ENCODE data around the gene STRIP1. TPM values are rescaled to one million over a fixed set of nuclear protein-coding genes. Genes with fewer than 3 reads are reported as not detected.

The STRIP1 gene
- total and polyA plus RNA-seq, 4 donors = 8.3 to 45.9 (median 27.3) TPM

DNA sequence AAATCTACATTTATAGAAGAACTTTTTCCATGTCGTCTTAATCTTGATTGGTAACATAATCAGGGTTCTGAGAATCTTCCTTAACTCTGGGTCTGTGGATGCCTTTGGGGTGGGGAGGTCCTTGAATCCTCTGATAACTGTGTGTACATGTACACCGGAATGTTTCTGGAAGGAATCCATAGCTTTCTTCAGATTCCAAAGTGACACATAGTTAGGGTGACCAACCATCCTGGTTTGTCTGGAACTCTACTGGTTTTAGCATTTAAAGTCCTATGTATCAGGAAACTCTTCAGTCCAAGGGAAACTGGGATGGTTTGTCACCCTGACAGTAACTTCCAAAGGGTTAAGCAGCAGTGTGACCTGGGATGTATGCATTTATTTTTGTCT lies 16.8 kb downstream of the STRIP1 start:
- ATAC-seq (ENCODE audit: low FRiP score) = no peak
- peaks cover 12 to 23% of the 10 kb centered on the region in 2 donors for H3K36me3 ChIP-seq (ENCODE audit: control insufficient read depth in 1 of 2, insufficient read depth in 2 of 2, low read length in 1 of 2)
- H3K27me3 ChIP-seq (ENCODE audit: control insufficient read depth in 1 of 2, insufficient read depth in 2 of 2, low read length in 1 of 2) = no peaks in the 10 kb centered on the region
- no peak for DNase-seq
- intact Hi-C loops (cut with DNase I) = no loop called here
- no peak overlapping the region for H3K4me3 ChIP-seq (ENCODE audit: low read length in 2 of 2)
- WGBS, 2 donors = 54 to 58% methylated on average over 2 of the region's 2 CpGs
- H3K27ac ChIP-seq (ENCODE audit: low read depth in 1 of 2, low read length in 2 of 2) = no peak overlapping the region
- H3K4me1 ChIP-seq (ENCODE audit: control insufficient read depth in 1 of 2, insufficient read depth in 2 of 2, low read length in 2 of 2) = no peaks in the 10 kb centered on the region
- no peaks in the 10 kb centered on the region for H3K9me3 ChIP-seq (ENCODE audit: control insufficient read depth, low read length)

DNA sequence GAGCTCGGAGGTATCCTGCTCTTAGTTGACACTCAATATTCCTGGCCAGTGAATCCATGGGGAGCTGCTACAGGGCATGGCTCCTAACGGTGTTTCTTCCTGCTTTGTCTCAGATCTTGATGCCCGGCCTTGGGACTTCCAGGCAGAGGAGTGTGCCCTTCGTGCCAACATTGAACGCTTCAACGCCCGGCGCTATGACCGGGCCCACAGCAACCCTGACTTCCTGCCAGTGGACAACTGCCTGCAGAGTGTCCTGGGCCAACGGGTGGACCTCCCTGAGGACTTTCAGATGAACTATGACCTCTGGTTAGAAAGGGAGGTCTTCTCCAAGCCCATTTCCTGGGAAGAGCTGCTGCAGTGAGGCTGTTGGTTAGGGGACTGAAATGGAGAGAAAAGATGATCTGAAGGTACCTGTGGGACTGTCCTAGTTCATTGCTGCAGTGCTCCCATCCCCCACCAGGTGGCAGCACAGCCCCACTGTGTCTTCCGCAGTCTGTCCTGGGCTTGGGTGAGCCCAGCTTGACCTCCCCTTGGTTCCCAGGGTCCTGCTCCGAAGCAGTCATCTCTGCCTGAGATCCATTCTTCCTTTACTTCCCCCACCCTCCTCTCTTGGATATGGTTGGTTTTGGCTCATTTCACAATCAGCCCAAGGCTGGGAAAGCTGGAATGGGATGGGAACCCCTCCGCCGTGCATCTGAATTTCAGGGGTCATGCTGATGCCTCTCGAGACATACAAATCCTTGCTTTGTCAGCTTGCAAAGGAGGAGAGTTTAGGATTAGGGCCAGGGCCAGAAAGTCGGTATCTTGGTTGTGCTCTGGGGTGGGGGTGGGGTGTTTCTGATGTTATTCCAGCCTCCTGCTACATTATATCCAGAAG lies 19.4 kb downstream of the STRIP1 start:
- Histone ChIP-seq H3K27me3 (ENCODE audit: control insufficient read depth in 1 of 2, insufficient read depth in 2 of 2, low read length in 1 of 2) (no peaks in the 10 kb centered on the region), H3K36me3 (ENCODE audit: control insufficient read depth in 1 of 2, insufficient read depth in 2 of 2, low read length in 1 of 2) (peaks cover 7 to 24% of the 10 kb centered on the region in 2 donors), H3K4me1 (ENCODE audit: control insufficient read depth in 1 of 2, insufficient read depth in 2 of 2, low read length in 2 of 2) (no peaks in the 10 kb centered on the region), H3K9me3 (ENCODE audit: control insufficient read depth, low read length) (no peaks in the 10 kb centered on the region), H3K4me3 (ENCODE audit: low read length in 2 of 2) (no peak overlapping the region), H3K27ac (ENCODE audit: low read depth in 1 of 2, low read length in 2 of 2) (no peak overlapping the region)
- intact Hi-C loops (cut with DNase I) = loop anchor here (2.0 kb wide), 2 partner anchors 53 to 55 kb away; no protein-coding TSS in a partner anchor
- DNase-seq (peak; percentile 70 to 91), ATAC-seq (ENCODE audit: low FRiP score) (peak; percentile 80)
- 50 to 54% methylated on average over 16 of the region's 16 CpGs for WGBS, 2 donors

DNA sequence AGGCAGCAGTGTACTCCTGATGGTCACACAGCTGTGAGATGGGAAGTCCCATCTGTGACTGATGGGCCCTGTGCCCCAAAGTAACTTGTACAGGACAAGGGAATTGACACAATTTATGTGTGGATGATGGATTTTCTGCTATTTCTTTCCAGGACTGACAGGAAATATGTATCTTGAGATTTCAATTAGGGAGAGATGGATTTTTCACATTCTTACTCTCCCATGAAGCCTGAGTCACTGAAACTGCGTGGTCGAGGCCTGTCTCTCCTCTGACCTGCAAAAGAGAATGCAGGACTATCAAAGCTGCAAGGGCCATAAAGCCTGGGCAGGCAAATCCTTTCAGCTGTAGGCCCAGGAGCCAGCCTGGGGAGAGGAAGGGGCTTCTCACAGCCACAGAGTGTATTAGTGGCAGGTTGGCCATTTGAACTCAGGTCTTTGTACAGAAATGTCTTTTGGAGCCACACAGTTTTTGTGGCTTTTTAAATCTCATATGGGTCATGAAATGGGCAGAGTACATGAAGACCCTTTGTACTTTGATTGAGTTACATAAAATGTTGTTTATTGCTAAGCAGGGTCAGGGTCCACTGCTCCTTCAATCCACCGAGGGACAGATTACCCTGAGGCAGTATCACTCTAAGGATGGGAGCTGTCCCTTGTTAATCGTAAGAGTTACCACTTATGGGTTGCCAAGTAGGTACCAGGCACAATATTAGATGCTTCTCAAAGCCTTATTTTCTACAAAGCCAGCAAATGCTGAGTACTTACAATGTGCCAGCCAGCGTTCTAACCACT lies 21.3 kb downstream of the STRIP1 start:
- 82 to 83% methylated on average over 5 of the region's 5 CpGs for WGBS, 2 donors
- intact Hi-C loops (cut with DNase I) = loop anchor here (2.0 kb wide), 2 partner anchors 51 to 53 kb away; no protein-coding TSS in a partner anchor

DNA sequence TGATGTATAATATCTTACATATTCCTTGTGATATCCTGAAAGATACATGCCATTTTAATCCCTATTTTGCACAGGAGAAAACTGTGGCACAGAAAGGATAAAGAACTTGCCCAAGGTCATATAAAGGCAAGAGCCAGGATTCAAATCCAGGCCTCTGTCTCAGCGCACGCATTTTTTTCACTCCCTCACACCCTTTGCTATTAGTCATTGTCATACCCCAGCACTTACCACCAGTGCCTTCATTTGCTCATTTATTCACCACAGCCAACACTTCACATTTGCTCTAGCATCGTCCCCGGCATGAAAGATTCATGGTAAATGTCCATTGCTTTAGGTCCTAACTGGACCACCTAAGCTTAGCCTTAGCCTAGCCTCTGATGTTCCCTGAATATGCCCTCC lies 21.9 kb downstream of the STRIP1 start:
- intact Hi-C loops (cut with DNase I) = no loop called here
- Histone ChIP-seq H3K4me1 (ENCODE audit: control insufficient read depth in 1 of 2, insufficient read depth in 2 of 2, low read length in 2 of 2) (no peaks in the 10 kb centered on the region), H3K36me3 (ENCODE audit: control insufficient read depth in 1 of 2, insufficient read depth in 2 of 2, low read length in 1 of 2) (peaks cover 7 to 19% of the 10 kb centered on the region in 2 donors), H3K27ac (ENCODE audit: low read depth in 1 of 2, low read length in 2 of 2) (no peak overlapping the region), H3K9me3 (ENCODE audit: control insufficient read depth, low read length) (no peaks in the 10 kb centered on the region), H3K4me3 (ENCODE audit: low read length in 2 of 2) (no peak overlapping the region), H3K27me3 (ENCODE audit: control insufficient read depth in 1 of 2, insufficient read depth in 2 of 2, low read length in 1 of 2) (no peaks in the 10 kb centered on the region)
- no peak for ATAC-seq (ENCODE audit: low FRiP score)
- no peak for DNase-seq
- WGBS, 2 donors = 87 to 90% methylated on average over 4 of the region's 4 CpGs

More for the DNA sequence above, 21.3 kb downstream of the STRIP1 start:
- Histone ChIP-seq H3K4me3 (ENCODE audit: low read length in 2 of 2) (no peak overlapping the region), H3K27me3 (ENCODE audit: control insufficient read depth in 1 of 2, insufficient read depth in 2 of 2, low read length in 1 of 2) (no peaks in the 10 kb centered on the region), H3K27ac (ENCODE audit: low read depth in 1 of 2, low read length in 2 of 2) (no peak overlapping the region), H3K36me3 (ENCODE audit: control insufficient read depth in 1 of 2, insufficient read depth in 2 of 2, low read length in 1 of 2) (peaks cover 7 to 19% of the 10 kb centered on the region in 2 donors), H3K9me3 (ENCODE audit: control insufficient read depth, low read length) (no peaks in the 10 kb centered on the region), H3K4me1 (ENCODE audit: control insufficient read depth in 1 of 2, insufficient read depth in 2 of 2, low read length in 2 of 2) (no peaks in the 10 kb centered on the region)
- ATAC-seq (ENCODE audit: low FRiP score) (no peak), DNase-seq (peak in 1 of 2 donors; percentile 38)

DNA sequence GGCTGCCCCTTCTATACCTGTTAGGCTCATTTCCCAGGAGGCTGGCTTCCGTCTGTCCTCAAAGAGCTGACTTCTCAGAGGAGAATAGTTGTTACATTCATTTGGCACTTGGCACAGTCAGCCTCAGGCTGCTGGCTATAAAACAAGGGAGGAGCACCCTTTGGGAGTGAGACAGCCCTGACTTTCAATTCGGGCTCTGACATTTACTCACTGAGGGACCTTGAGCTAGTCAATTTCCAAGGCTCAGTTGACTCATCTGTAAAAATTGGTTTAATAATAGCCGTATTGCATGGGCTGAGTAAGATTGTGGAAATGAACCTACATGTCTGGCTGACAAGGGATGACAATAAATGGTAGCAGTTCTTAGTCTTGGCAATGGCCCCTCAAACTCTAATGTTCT lies 22.4 kb downstream of the STRIP1 start:
- intact Hi-C loops (cut with DNase I) = no loop called here
- 59% methylated on average over 3 of the region's 3 CpGs for WGBS, 2 donors
- DNase-seq (peak in 1 of 2 donors; percentile 35), ATAC-seq (ENCODE audit: low FRiP score) (no peak)
- H3K27me3 ChIP-seq (ENCODE audit: control insufficient read depth in 1 of 2, insufficient read depth in 2 of 2, low read length in 1 of 2) = no peaks in the 10 kb centered on the region
- no peaks in the 10 kb centered on the region for H3K9me3 ChIP-seq (ENCODE audit: control insufficient read depth, low read length)
- H3K36me3 ChIP-seq (ENCODE audit: control insufficient read depth in 1 of 2, insufficient read depth in 2 of 2, low read length in 1 of 2) = peaks cover 7 to 17% of the 10 kb centered on the region in 2 donors
- H3K4me1 ChIP-seq (ENCODE audit: control insufficient read depth in 1 of 2, insufficient read depth in 2 of 2, low read length in 2 of 2) = no peaks in the 10 kb centered on the region
- no peak overlapping the region for H3K4me3 ChIP-seq (ENCODE audit: low read length in 2 of 2)
- H3K27ac ChIP-seq (ENCODE audit: low read depth in 1 of 2, low read length in 2 of 2) = no peak overlapping the region

DNA sequence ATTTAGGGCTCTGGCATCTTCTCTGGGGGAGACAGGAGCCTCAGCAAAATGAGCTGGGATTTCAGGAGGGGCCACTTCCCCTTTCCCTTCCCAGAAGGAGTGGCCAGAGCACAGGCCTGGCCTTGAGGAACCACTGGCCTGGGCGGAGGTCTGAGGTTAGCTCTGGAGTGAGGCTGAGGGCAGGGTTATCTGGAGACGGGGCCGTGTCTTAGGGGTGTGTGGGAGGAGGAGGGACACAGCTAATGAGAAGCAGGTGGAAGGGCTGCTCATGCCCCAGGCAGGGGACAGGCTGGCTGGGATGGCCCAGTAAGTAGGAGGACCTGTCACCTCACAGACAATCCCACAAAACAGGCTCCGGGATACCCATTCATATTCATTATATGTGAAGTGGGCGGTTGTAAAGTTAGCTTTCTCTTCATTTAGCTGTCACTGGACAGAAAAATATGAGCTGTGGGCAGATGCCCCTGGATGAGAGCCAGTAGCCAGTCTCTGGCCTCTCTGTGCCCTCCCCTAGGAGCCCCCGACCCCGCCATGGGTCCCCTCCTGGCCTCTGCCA lies 23.6 kb downstream of the STRIP1 start:
- Histone ChIP-seq H3K27ac (ENCODE audit: low read depth in 1 of 2, low read length in 2 of 2) (no peak overlapping the region), H3K4me1 (ENCODE audit: control insufficient read depth in 1 of 2, insufficient read depth in 2 of 2, low read length in 2 of 2) (no peaks in the 10 kb centered on the region), H3K36me3 (ENCODE audit: control insufficient read depth in 1 of 2, insufficient read depth in 2 of 2, low read length in 1 of 2) (peaks cover 4 to 14% of the 10 kb centered on the region in 2 donors), H3K9me3 (ENCODE audit: control insufficient read depth, low read length) (no peaks in the 10 kb centered on the region), H3K4me3 (ENCODE audit: low read length in 2 of 2) (no peak overlapping the region), H3K27me3 (ENCODE audit: control insufficient read depth in 1 of 2, insufficient read depth in 2 of 2, low read length in 1 of 2) (no peaks in the 10 kb centered on the region)
- DNase-seq (peak; percentile 65 to 67), ATAC-seq (ENCODE audit: low FRiP score) (no peak)
- intact Hi-C loops (cut with DNase I) = no loop called here
- 71 to 76% methylated on average over 7 of the region's 7 CpGs for WGBS, 2 donors

DNA sequence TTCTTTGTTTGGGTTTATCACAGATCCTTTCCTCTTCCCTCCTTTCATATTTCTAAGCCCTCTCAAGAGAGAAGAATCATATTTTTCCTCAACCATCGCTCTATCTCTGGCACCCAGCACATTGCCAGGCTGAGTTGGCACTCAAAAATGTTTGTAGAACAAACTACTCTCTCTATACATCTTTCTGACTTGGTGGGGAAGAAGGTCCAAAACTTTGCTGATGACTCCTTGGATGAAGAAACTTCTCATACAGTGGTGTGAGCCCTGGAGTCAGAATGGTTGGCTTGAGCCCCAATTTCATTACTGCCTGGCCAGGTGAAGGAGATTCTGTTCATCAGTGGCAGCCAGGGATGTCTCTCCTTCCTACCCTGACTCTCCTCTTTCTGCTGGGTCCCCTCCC lies 24.2 kb downstream of the STRIP1 start:
- intact Hi-C loops (cut with DNase I) = no loop called here
- Histone ChIP-seq H3K4me3 (ENCODE audit: low read length in 2 of 2) (no peak overlapping the region), H3K27me3 (ENCODE audit: control insufficient read depth in 1 of 2, insufficient read depth in 2 of 2, low read length in 1 of 2) (no peaks in the 10 kb centered on the region), H3K36me3 (ENCODE audit: control insufficient read depth in 1 of 2, insufficient read depth in 2 of 2, low read length in 1 of 2) (peaks cover 4 to 11% of the 10 kb centered on the region in 2 donors), H3K4me1 (ENCODE audit: control insufficient read depth in 1 of 2, insufficient read depth in 2 of 2, low read length in 2 of 2) (no peaks in the 10 kb centered on the region), H3K9me3 (ENCODE audit: control insufficient read depth, low read length) (no peaks in the 10 kb centered on the region), H3K27ac (ENCODE audit: low read depth in 1 of 2, low read length in 2 of 2) (no peak overlapping the region)
- WGBS, 2 donors = 28 to 39% methylated on average over 1 of the region's 1 CpG
- no peak for DNase-seq
- no peak for ATAC-seq (ENCODE audit: low FRiP score)

DNA sequence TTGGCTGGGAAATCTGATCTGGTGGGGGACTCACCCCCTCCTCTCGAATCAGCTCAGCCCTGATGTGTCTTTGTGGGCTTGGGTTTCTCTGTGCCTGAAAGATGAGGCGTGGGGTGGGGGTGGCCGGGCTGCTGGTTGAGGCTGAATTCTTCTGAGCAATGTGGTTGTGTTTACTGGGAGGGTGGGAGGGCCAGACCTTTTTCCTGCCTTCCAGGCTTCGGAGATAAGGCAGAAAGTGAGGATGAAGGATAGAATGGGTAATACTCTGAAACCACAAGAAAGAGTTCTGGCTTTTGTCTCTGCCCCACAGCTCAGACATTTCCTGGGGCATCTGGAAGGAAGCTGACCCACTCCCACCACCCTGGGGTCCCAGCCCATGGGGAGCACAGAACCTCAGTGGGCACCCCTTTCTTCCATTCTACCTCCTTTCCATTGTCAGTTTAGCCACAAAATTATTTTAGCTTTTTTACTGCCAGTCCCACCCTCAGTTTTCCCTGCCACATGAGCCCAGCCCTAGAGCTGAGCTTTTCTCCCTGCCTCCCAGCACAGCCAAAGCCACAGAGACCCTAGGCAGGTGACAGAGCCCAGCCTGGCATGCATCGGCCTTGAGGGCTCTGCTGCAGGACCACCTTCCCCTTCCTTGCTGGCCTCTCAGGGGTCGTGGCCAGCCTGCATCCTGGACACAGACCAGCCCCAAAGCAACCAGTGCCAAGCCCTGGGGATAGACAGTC lies 24.9 kb downstream of the STRIP1 start:
- Histone ChIP-seq H3K27ac (ENCODE audit: low read depth in 1 of 2, low read length in 2 of 2) (no peak overlapping the region), H3K9me3 (ENCODE audit: control insufficient read depth, low read length) (no peaks in the 10 kb centered on the region), H3K27me3 (ENCODE audit: control insufficient read depth in 1 of 2, insufficient read depth in 2 of 2, low read length in 1 of 2) (no peaks in the 10 kb centered on the region), H3K36me3 (ENCODE audit: control insufficient read depth in 1 of 2, insufficient read depth in 2 of 2, low read length in 1 of 2) (peaks cover 4 to 9% of the 10 kb centered on the region in 2 donors), H3K4me1 (ENCODE audit: control insufficient read depth in 1 of 2, insufficient read depth in 2 of 2, low read length in 2 of 2) (no peaks in the 10 kb centered on the region), H3K4me3 (ENCODE audit: low read length in 2 of 2) (no peak overlapping the region)
- DNase-seq (peak in 1 of 2 donors; percentile 55), ATAC-seq (ENCODE audit: low FRiP score) (no peak)
- intact Hi-C loops (cut with DNase I) = no loop called here
- 72 to 77% methylated on average over 6 of the region's 6 CpGs for WGBS, 2 donors
